NCI-H2081 treated with DMSO at 0.1 percent for 48 hours (cell line): Measurements from ENCODE around the gene BYSL.
"Not testable (repeated sequence)": the region's sequence is repeated elsewhere in the genome, so short reads cannot be mapped to it uniquely, and the experiment has no call there.

Source experiments
- DNase-seq: peaks from one replicate; lab custom pipeline; 2025; lab: John Stamatoyannopoulos, UW

BYSL gene

GRCh38 chr6:41942882-41943281, 21.6 kb downstream of the BYSL start:
- not testable (repeated sequence) for DNase-seq

GRCh38 chr6:41943456-41943855, 22.2 kb downstream of the BYSL start:
- DNase-seq = no peak

GRCh38 chr6:41947581-41948220, 26.4 kb downstream of the BYSL start:
- DNase-seq = no peak

- DNase-seq = no peak
Observed at GRCh38 chr6:41954668-41955067, 33.4 kb downstream of the BYSL start.

GRCh38 chr6:41955412-41955811, 34.1 kb downstream of the BYSL start:
- DNase-seq = no peak

GRCh38 chr6:41957117-41957516, 35.8 kb downstream of the BYSL start:
- no peak for DNase-seq

GRCh38 chr6:41958022-41958856, 36.9 kb downstream of the BYSL start:
- no peak for DNase-seq

- no peak for DNase-seq
Observed at GRCh38 chr6:41960028-41960427, 38.7 kb downstream of the BYSL start.

- DNase-seq = no peak
Observed at GRCh38 chr6:41963371-41963770, 42.1 kb downstream of the BYSL start.

- DNase-seq = no peak
Observed at GRCh38 chr6:41964201-41964887, 43.0 kb downstream of the BYSL start.

GRCh38 chr6:41965429-41966213, 44.3 kb downstream of the BYSL start:
- no peak for DNase-seq

GRCh38 chr6:41966214-41966920, 45.1 kb downstream of the BYSL start:
- no peak for DNase-seq

- DNase-seq = no peak
Observed at GRCh38 chr6:41966961-41967311, 45.6 kb downstream of the BYSL start.

GRCh38 chr6:41967312-41968287, 46.3 kb downstream of the BYSL start:
- DNase-seq = no peak

GRCh38 chr6:41970436-41970846, 49.1 kb downstream of the BYSL start:
- no peak for DNase-seq

GRCh38 chr6:41972826-41973225, 51.5 kb downstream of the BYSL start:
- DNase-seq = no peak

- DNase-seq = no peak
Observed at GRCh38 chr6:41974281-41974825, 53.1 kb downstream of the BYSL start.

GRCh38 chr6:41975276-41975675, 54.0 kb downstream of the BYSL start:
- DNase-seq = no peak

- no peak for DNase-seq
Observed at GRCh38 chr6:41976794-41977484, 55.6 kb downstream of the BYSL start.
